Neural cell (in vitro differentiated cells): Measurements from ENCODE around the gene SLC34A1. TPM values are rescaled to one million over a fixed set of nuclear protein-coding genes. Genes with fewer than 3 reads are reported as not detected.

Experiments
- H2AFZ ChIP-seq: fragments of 200-600, 300-800 bp; sonication (generic), shearing (Covaris generic); 2 replicates; pipeline ENCODE4 v1.6.0; 2014; ENCODE audit warnings: low read depth, mild to moderate bottlenecking, antibody characterized with exemption, low read length, moderate library complexity
- H3F3A ChIP-seq: fragments of 200-600 bp; shearing (Covaris generic); 2 replicates; pipeline ENCODE4 v1.6.1; 2016; ENCODE audit warnings: mild to moderate bottlenecking, moderate library complexity, mixed read lengths, antibody characterized with exemption, low read length; ENCODE audit not compliant: insufficient read depth, poor library complexity, severe bottlenecking
- H3K27ac ChIP-seq: fragments of 200-600, 300-800 bp; sonication (generic), shearing (Covaris generic); 2 replicates; pipeline ENCODE4 v1.5.1; 2014; ENCODE audit warnings: mild to moderate bottlenecking, low read length, moderate library complexity
- H3K27me3 ChIP-seq: fragments of 300-800, 200-600 bp; sonication (generic), shearing (Covaris generic); 2 replicates; pipeline ENCODE4 v1.6.0; 2014; ENCODE audit warnings: mild to moderate bottlenecking, low read depth, low read length, moderate library complexity; ENCODE audit not compliant: insufficient read depth
- H3K36me3 ChIP-seq: fragments of 300-800, 200-600 bp; sonication (generic), shearing (Covaris generic); 2 replicates; pipeline ENCODE4 v1.5.1; 2014; ENCODE audit warnings: mild to moderate bottlenecking, antibody characterized with exemption, low read length, moderate library complexity; ENCODE audit not compliant: insufficient read depth
- H3K4me2 ChIP-seq: fragments of 300-800, 200-600 bp; sonication (generic), shearing (Covaris generic); 2 replicates; pipeline ENCODE4 v1.6.0; 2014; ENCODE audit warnings: mild to moderate bottlenecking, low read length
- H3K4me3 ChIP-seq: fragments of 300-800, 200-600 bp; sonication (generic), shearing (Covaris generic); 2 replicates; pipeline ENCODE4 v1.5.1; 2014; ENCODE audit warnings: mild to moderate bottlenecking, low read length, moderate library complexity
- H3K79me2 ChIP-seq: fragments of 200-600 bp; shearing (Covaris generic); replicated peaks from 2 replicates; pipeline ENCODE4 v1.6.0; 2014; ENCODE audit warnings: mild to moderate bottlenecking, low read length, moderate library complexity; ENCODE audit not compliant: insufficient read depth
- H3K9ac ChIP-seq: fragments of 300-800, 200-600 bp; sonication (generic), shearing (Covaris generic); 2 replicates; pipeline ENCODE4 v1.6.1; 2016; ENCODE audit warnings: mild to moderate bottlenecking, low read length, mixed read lengths
- H3K9me2 ChIP-seq: fragments of 200-600 bp; shearing (Covaris generic); 2 replicates; pipeline ENCODE4 v1.6.1; 2016; ENCODE audit warnings: mild to moderate bottlenecking, low read length, mixed read lengths; ENCODE audit not compliant: insufficient read depth
- H3K9me3 ChIP-seq: fragments of 200-600, 300-800 bp; sonication (generic), shearing (Covaris generic); 2 replicates; pipeline ENCODE4 v1.6.1; 2016; ENCODE audit warnings: mild to moderate bottlenecking, mixed run types, low read length, moderate library complexity, mixed read lengths
- H4K20me1 ChIP-seq: fragments of 200-600 bp; shearing (Covaris generic); 2 replicates; pipeline ENCODE4 v1.6.1; 2016; ENCODE audit warnings: mild to moderate bottlenecking, mixed run types; ENCODE audit not compliant: insufficient read depth
- EP300 ChIP-seq: fragments of 450-650 bp; conservative IDR thresholded peaks from 2 replicates; pipeline ENCODE4 v1.6.1; 2014; ENCODE audit warnings: antibody characterized with exemption, mild to moderate bottlenecking, moderate library complexity; ENCODE audit not compliant: poor library complexity, severe bottlenecking
- EZH2 ChIP-seq: fragments of 200-600, 300-800 bp; shearing (Covaris generic), sonication (generic); IDR thresholded peaks from 2 replicates; pipeline ENCODE4 v1.6.1; 2014; ENCODE audit warnings: antibody characterized with exemption, low read length, borderline replicate concordance, mild to moderate bottlenecking; ENCODE audit not compliant: insufficient read depth, poor library complexity, severe bottlenecking
- MXI1 ChIP-seq: fragments of 450-650 bp; conservative IDR thresholded peaks from 2 replicates; pipeline ENCODE4 v1.6.1; 2014; ENCODE audit warnings: antibody characterized with exemption, mild to moderate bottlenecking; ENCODE audit not compliant: poor library complexity, severe bottlenecking
- POLR2AphosphoS5 ChIP-seq: IDR thresholded peaks from 2 replicates; pipeline ENCODE4 v1.6.1; 2012
- RAD21 ChIP-seq: fragments of 450-650 bp; conservative IDR thresholded peaks from 2 replicates; pipeline ENCODE4 v1.6.1; 2014; ENCODE audit warnings: antibody characterized with exemption, mild to moderate bottlenecking, moderate library complexity
- REST ChIP-seq: IDR thresholded peaks from 2 replicates; pipeline ENCODE4 v1.6.1; 2012; ENCODE audit warnings: borderline replicate concordance
- SMC3 ChIP-seq: fragments of 450-650 bp; conservative IDR thresholded peaks from 2 replicates; pipeline ENCODE4 v1.6.1; 2014; ENCODE audit warnings: antibody characterized with exemption, mild to moderate bottlenecking, moderate library complexity; ENCODE audit not compliant: poor library complexity
- TAF1 ChIP-seq: IDR thresholded peaks from 2 replicates; pipeline ENCODE4 v1.6.1; 2012; ENCODE audit warnings: low read depth
- polyA plus RNA-seq: library from polyadenylated mRNA; depleted of rRNA; stranded (reverse); fragments of >200 nt; gene quantifications from 2 replicates; pipeline ENCODE4 v1.2.3, GENCODE V29; 2014

The SLC34A1 gene
- polyA plus RNA-seq, 1 donor from 2014 or later, result not detected

- no peaks in the 10 kb centered on the region for H3F3A ChIP-seq
- TF ChIP-seq SMC3, result peak; percentile 46
- no peak for TF ChIP-seq EZH2
- no peak for TF ChIP-seq TAF1
- no peak for TF ChIP-seq EP300
- TF ChIP-seq POLR2AphosphoS5, result peak; percentile 40
- peak; percentile 51 for TF ChIP-seq RAD21
- TF ChIP-seq REST, result no peak
- peak; percentile 70 for TF ChIP-seq MXI1
- H3K79me2 ChIP-seq, result peaks cover 18% of the 10 kb centered on the region
- H3K36me3 ChIP-seq, result no peaks in the 10 kb centered on the region
- H2AFZ ChIP-seq, result peak within 1 kb of the TSS; percentile 73
- peak within 1 kb of the TSS; percentile 77 for H3K4me2 ChIP-seq
- H3K27ac ChIP-seq, result peak within 1 kb of the TSS; percentile 88
- H3K9me3 ChIP-seq, result no peaks in the 10 kb centered on the region
- peak within 1 kb of the TSS; percentile 83 for H3K9ac ChIP-seq
- no peaks in the 10 kb centered on the region for H3K9me2 ChIP-seq
- peak within 1 kb of the TSS; percentile 94 for H3K4me3 ChIP-seq
- no peaks in the 10 kb centered on the region for H3K27me3 ChIP-seq
- no peaks in the 10 kb centered on the region for H4K20me1 ChIP-seq
Measured at GRCh38 chr5:177426566-177427210, 42.5 kb downstream of the SLC34A1 start, which contains the start of gene GRK6. Gene GRK6 (plus strand): TSS chr5:177426676. CDS start chr5:177426846, 170 bp downstream.

- no peaks in the 10 kb centered on the region for H4K20me1 ChIP-seq
- peaks cover 18% of the 10 kb centered on the region for H3K79me2 ChIP-seq
- H3K4me2 ChIP-seq, result peak overlapping the region; percentile 77
- peak overlapping the region; percentile 83 for H3K9ac ChIP-seq
- no peaks in the 10 kb centered on the region for H3K9me3 ChIP-seq
- peak overlapping the region; percentile 47 for H3K27ac ChIP-seq
- H2AFZ ChIP-seq, result no peak overlapping the region
- TF ChIP-seq SMC3, result no peak
- TF ChIP-seq RAD21, result no peak
- no peak for TF ChIP-seq EZH2
- no peak for TF ChIP-seq MXI1
- H3K36me3 ChIP-seq, result no peaks in the 10 kb centered on the region
- peak overlapping the region; percentile 94 for H3K4me3 ChIP-seq
- H3K27me3 ChIP-seq, result no peaks in the 10 kb centered on the region
- H3K9me2 ChIP-seq, result no peaks in the 10 kb centered on the region
- no peaks in the 10 kb centered on the region for H3F3A ChIP-seq
Measured at GRCh38 chr5:177427211-177427822, 43.1 kb downstream of the SLC34A1 start.
